ENCODE results near the gene MESP2.
A peak's percentile ranks its signal among the peaks of the same experiment; 100 is the strongest.

Gene MESP2, protein sequence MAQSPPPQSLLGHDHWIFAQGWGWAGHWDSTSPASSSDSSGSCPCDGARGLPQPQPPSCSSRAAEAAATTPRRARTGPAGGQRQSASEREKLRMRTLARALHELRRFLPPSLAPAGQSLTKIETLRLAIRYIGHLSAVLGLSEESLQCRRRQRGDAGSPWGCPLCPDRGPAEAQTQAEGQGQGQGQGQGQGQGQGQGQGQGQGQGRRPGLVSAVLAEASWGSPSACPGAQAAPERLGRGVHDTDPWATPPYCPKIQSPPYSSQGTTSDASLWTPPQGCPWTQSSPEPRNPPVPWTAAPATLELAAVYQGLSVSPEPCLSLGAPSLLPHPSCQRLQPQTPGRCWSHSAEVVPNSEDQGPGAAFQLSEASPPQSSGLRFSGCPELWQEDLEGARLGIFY

DNA sequence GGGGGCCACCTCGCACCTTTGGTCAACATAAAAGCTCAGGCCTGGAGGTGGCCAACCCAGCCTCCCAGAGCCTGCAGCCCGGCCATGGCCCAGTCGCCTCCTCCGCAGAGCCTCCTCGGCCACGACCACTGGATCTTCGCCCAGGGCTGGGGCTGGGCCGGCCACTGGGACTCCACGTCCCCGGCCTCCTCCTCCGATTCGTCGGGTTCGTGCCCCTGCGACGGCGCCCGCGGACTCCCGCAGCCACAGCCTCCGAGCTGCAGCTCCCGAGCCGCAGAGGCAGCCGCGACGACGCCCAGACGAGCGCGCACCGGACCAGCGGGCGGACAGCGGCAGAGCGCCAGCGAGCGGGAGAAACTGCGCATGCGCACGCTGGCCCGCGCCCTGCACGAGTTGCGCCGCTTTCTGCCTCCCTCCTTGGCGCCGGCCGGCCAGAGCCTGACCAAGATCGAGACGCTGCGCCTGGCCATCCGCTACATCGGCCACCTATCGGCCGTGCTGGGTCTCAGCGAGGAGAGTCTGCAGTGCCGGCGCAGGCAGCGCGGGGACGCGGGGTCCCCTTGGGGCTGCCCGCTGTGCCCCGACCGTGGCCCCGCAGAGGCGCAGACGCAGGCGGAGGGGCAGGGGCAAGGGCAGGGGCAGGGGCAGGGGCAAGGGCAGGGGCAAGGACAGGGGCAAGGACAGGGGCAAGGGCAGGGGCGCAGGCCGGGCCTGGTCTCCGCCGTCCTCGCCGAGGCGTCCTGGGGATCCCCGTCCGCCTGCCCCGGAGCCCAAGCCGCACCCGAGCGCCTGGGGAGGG is at the start of gene MESP2:
Gene MESP2, plus strand, starts transcription at position 59 of the 799 bp plus-strand sequence. Its CDS starts 26 bp downstream, at position 85.
- Histone ChIP-seq H3K27me3 (ENCODE audit: insufficient read depth, insufficient read length) (peaks cover 32% of the 10 kb centered on the region), H3K9ac (ENCODE audit: insufficient read length, low read depth) (peak within 1 kb of the TSS; percentile 77), H3K9me3 (ENCODE audit: insufficient read depth, low read length) (no peaks in the 10 kb centered on the region), H3K4me1 (ENCODE audit: insufficient read depth, insufficient read length) (peaks cover 9% of the 10 kb centered on the region), H3K4me3 (ENCODE audit: insufficient read length, low read depth) (peak within 1 kb of the TSS; percentile 24), H3K36me3 (ENCODE audit: insufficient read depth, insufficient read length, low read length) (no peaks in the 10 kb centered on the region)
- no peak for TF ChIP-seq YY1 (IDR thresholded peaks at IDR 0.05; ENCODE audit: insufficient read depth, insufficient read length)
- no peak for TF ChIP-seq ZNF274 (IDR thresholded peaks at IDR 0.05; ENCODE audit: low read depth, low read length)
- TF ChIP-seq SUZ12 (IDR thresholded peaks at IDR 0.05; ENCODE audit: extremely low read depth, insufficient read depth, insufficient read length), result no peak
- DNase-seq (ENCODE audit: low read depth, low spot score), result peak; percentile 74

DNA sequence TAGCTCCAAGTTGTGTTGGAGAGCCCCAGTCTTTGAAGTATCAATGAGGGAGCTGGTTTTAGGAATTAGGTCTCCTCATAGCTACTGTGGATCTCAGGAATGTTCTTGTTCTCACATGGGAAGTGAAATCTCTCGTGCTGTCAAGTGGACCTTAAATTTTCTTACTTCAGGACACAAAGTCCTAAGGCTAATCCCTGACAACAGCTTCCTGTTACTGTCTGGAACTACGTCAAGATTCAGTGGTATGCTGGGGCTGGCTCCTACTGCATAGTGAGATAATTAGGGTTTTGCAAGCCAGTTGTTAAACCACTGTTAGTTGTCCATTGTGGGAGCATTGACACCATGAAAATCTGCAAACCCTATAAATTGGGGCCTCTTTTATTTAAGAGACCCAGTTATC is 47.9 kb upstream of the MESP2 start:
- H3K4me3 ChIP-seq (ENCODE audit: insufficient read length, low read depth), result no peak overlapping the region
- peaks cover 3% of the 10 kb centered on the region for H3K27me3 ChIP-seq (ENCODE audit: insufficient read depth, insufficient read length)
- DNase-seq (ENCODE audit: low read depth, low spot score), result no peak
- TF ChIP-seq SUZ12 (IDR thresholded peaks at IDR 0.05; ENCODE audit: extremely low read depth, insufficient read depth, insufficient read length), result no peak
- no peak for TF ChIP-seq YY1 (IDR thresholded peaks at IDR 0.05; ENCODE audit: insufficient read depth, insufficient read length)
- TF ChIP-seq ZNF274 (IDR thresholded peaks at IDR 0.05; ENCODE audit: low read depth, low read length), result no peak
- H3K9me3 ChIP-seq (ENCODE audit: insufficient read depth, low read length), result peaks cover 9% of the 10 kb centered on the region; the same call in 1 of the 2 replicates
- H3K9ac ChIP-seq (ENCODE audit: insufficient read length, low read depth), result no peak overlapping the region
- H3K36me3 ChIP-seq (ENCODE audit: insufficient read depth, insufficient read length, low read length), result no peaks in the 10 kb centered on the region
- no peaks in the 10 kb centered on the region for H3K4me1 ChIP-seq (ENCODE audit: insufficient read depth, insufficient read length)

DNA sequence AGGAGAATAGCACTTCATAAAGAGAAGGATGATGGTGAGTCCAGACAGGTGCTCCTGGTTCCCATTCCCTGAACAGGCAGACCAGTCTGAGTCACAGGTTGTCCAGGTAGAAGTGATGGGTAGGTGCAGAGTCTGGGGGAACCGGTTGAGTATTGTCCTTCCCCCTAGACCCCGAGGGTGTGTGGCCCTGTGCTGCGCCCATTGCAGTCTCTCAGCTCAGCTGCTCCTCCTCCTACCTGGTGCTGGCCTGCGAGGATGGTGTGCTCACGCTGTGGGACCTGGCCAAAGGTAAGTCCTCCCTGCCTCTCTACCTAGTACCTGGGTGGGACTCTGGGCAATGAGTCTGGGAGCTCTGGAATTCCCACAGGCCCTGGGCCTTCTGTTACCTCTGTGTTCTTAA is 44.9 kb upstream of the MESP2 start:
- H3K9ac ChIP-seq (ENCODE audit: insufficient read length, low read depth), result no peak overlapping the region
- no peaks in the 10 kb centered on the region for H3K9me3 ChIP-seq (ENCODE audit: insufficient read depth, low read length)
- H3K4me3 ChIP-seq (ENCODE audit: insufficient read length, low read depth), result no peak overlapping the region
- H3K4me1 ChIP-seq (ENCODE audit: insufficient read depth, insufficient read length), result no peaks in the 10 kb centered on the region
- no peak for TF ChIP-seq YY1 (IDR thresholded peaks at IDR 0.05; ENCODE audit: insufficient read depth, insufficient read length)
- no peak for TF ChIP-seq ZNF274 (IDR thresholded peaks at IDR 0.05; ENCODE audit: low read depth, low read length)
- TF ChIP-seq SUZ12 (IDR thresholded peaks at IDR 0.05; ENCODE audit: extremely low read depth, insufficient read depth, insufficient read length), result no peak
- no peak for DNase-seq (ENCODE audit: low read depth, low spot score)
- peaks cover 9% of the 10 kb centered on the region for H3K27me3 ChIP-seq (ENCODE audit: insufficient read depth, insufficient read length)
- H3K36me3 ChIP-seq (ENCODE audit: insufficient read depth, insufficient read length, low read length), result no peaks in the 10 kb centered on the region

DNA sequence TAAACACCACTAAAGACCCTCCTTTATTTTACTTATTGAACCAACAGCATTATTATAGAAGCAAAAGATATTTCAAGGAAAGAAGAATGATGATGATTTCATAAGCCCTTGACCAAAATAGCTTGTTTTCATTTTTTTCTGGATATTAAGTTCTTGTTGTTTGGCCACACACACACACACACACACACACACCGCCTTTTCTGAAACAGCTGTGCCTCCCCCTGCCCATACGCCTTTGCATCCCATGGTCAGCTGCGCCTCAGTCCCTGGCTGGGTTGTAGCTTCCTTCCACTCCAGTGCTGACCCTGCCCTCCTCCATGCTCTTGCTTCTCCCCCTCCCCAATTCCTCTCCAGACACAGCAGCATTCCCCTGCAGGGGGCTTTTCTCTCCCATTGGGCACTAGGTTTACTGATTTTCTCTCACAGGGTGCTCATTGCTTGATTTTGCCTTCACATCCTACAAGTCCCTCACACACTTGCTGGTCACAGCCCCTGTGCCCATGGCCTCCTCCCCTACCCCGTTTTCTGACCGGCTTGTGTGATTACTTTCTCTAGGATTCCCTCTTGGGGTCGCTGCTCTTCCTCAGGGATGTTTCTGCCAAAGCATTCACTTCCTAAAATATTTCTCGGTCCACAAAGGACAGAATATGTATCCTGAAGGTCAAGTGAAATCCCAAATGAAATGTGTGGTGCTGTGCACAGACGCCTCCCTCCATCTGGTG is 43.5 kb upstream of the MESP2 start:
- Histone ChIP-seq H3K4me3 (ENCODE audit: insufficient read length, low read depth) (no peak overlapping the region), H3K36me3 (ENCODE audit: insufficient read depth, insufficient read length, low read length) (no peaks in the 10 kb centered on the region), H3K9ac (ENCODE audit: insufficient read length, low read depth) (no peak overlapping the region), H3K9me3 (ENCODE audit: insufficient read depth, low read length) (no peaks in the 10 kb centered on the region), H3K27me3 (ENCODE audit: insufficient read depth, insufficient read length) (peaks cover 13% of the 10 kb centered on the region), H3K4me1 (ENCODE audit: insufficient read depth, insufficient read length) (no peaks in the 10 kb centered on the region)
- no peak for DNase-seq (ENCODE audit: low read depth, low spot score)
- TF ChIP-seq SUZ12 (IDR thresholded peaks at IDR 0.05; ENCODE audit: extremely low read depth, insufficient read depth, insufficient read length), result no peak
- TF ChIP-seq YY1 (IDR thresholded peaks at IDR 0.05; ENCODE audit: insufficient read depth, insufficient read length), result no peak
- no peak for TF ChIP-seq ZNF274 (IDR thresholded peaks at IDR 0.05; ENCODE audit: low read depth, low read length)

DNA sequence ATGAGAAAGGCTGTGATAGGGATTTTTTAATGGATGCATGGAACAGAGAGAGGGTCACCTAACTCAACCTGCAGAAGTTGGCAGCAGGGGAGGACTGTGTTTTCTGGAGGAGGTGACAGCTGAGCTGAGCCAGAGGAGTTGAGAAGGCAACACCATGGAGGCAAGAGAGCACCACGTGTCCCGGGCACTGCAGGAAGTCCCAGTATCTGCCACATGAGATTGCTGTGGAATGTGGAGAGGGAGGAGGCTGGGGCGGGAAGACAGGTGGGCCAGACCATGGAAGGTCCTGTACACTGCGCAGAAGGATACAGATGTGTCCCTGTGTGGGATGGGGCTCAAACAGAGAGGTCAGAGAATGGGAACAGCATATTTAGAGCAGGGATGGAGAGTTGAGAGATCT is 40.4 kb upstream of the MESP2 start:
- peaks cover 13% of the 10 kb centered on the region for H3K27me3 ChIP-seq (ENCODE audit: insufficient read depth, insufficient read length)
- DNase-seq (ENCODE audit: low read depth, low spot score), result no peak
- TF ChIP-seq ZNF274 (IDR thresholded peaks at IDR 0.05; ENCODE audit: low read depth, low read length) (no peak), SUZ12 (IDR thresholded peaks at IDR 0.05; ENCODE audit: extremely low read depth, insufficient read depth, insufficient read length) (no peak), YY1 (IDR thresholded peaks at IDR 0.05; ENCODE audit: insufficient read depth, insufficient read length) (no peak)
- H3K9me3 ChIP-seq (ENCODE audit: insufficient read depth, low read length), result no peaks in the 10 kb centered on the region
- no peaks in the 10 kb centered on the region for H3K4me1 ChIP-seq (ENCODE audit: insufficient read depth, insufficient read length)
- no peak overlapping the region for H3K4me3 ChIP-seq (ENCODE audit: insufficient read length, low read depth)
- no peak overlapping the region for H3K9ac ChIP-seq (ENCODE audit: insufficient read length, low read depth)
- H3K36me3 ChIP-seq (ENCODE audit: insufficient read depth, insufficient read length, low read length), result no peaks in the 10 kb centered on the region

DNA sequence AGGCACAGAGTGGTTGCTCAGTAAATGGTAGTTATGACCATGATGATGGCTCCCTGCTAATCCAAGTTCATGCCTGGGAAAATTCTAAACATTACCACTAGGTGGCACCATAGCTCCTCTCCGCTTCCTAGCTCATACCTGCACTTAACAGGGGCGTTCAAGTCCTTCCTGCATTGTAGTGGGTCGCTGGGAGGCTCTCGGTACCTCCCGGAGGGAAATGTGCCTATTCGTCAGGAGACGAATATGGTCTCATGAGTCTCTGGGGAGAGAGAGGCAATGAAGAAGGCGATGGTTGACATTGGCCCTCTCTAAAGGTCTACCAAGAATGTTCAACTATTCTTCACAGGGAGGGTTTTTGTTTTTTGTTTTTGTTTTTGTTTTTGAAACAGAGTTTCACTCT is 36.0 kb upstream of the MESP2 start:
- Histone ChIP-seq H3K36me3 (ENCODE audit: insufficient read depth, insufficient read length, low read length) (no peaks in the 10 kb centered on the region), H3K9me3 (ENCODE audit: insufficient read depth, low read length) (no peaks in the 10 kb centered on the region), H3K4me1 (ENCODE audit: insufficient read depth, insufficient read length) (no peaks in the 10 kb centered on the region), H3K4me3 (ENCODE audit: insufficient read length, low read depth) (no peak overlapping the region), H3K27me3 (ENCODE audit: insufficient read depth, insufficient read length) (peaks cover 31% of the 10 kb centered on the region), H3K9ac (ENCODE audit: insufficient read length, low read depth) (no peak overlapping the region)
- DNase-seq (ENCODE audit: low read depth, low spot score), result peak; percentile 75
- TF ChIP-seq YY1 (IDR thresholded peaks at IDR 0.05; ENCODE audit: insufficient read depth, insufficient read length) (no peak), ZNF274 (IDR thresholded peaks at IDR 0.05; ENCODE audit: low read depth, low read length) (no peak), SUZ12 (IDR thresholded peaks at IDR 0.05; ENCODE audit: extremely low read depth, insufficient read depth, insufficient read length) (no peak)

Measured in NT2/D1 (cell line).